H1 (cell line): ENCODE measurements around the gene INPPL1. TPM values are rescaled to one million over a fixed set of nuclear protein-coding genes. Genes with fewer than 3 reads are reported as not detected.

Experiments used
- CTBP2 ChIP-seq: IDR thresholded peaks from 2 replicates; pipeline ENCODE4 v1.7.0; 2011; ENCODE audit warnings: borderline replicate concordance, mild to moderate bottlenecking, moderate library complexity, mixed read lengths, low read length; ENCODE audit not compliant: insufficient read depth, insufficient read length
- JUN ChIP-seq: IDR thresholded peaks from 2 replicates; pipeline ENCODE4 v1.6.1; 2011; ENCODE audit warnings: low read depth, mild to moderate bottlenecking, improper control_type of control experiment, low read length
- MAX ChIP-seq: IDR thresholded peaks from 2 replicates; pipeline ENCODE4 v1.6.1; 2012; ENCODE audit warnings: inconsistent platforms
- NANOG ChIP-seq: IDR thresholded peaks from 2 replicates; pipeline ENCODE4 v1.6.1; 2011; ENCODE audit warnings: low read length, low read depth, mild to moderate bottlenecking, inconsistent platforms; ENCODE audit not compliant: insufficient read depth, poor library complexity, severe bottlenecking
- POLR2A ChIP-seq, 2 experiments: IDR thresholded peaks; 1 replicate in 1 of 2; 2 replicates in 1 of 2; pipeline ENCODE4 v1.6.1; 2011; ENCODE audit warnings: low read depth in 2 of 2, low read length in 2 of 2, mild to moderate bottlenecking in 2 of 2; ENCODE audit errors: control extremely low read depth in 1 of 2
- SP4 ChIP-seq: IDR thresholded peaks from 2 replicates; pipeline ENCODE4 v1.6.1; 2012; ENCODE audit warnings: low read length, inconsistent platforms
- SUZ12 ChIP-seq: fragments of 200-600 bp; sonication (generic); IDR thresholded peaks from 2 replicates; pipeline ENCODE4 v1.6.1; 2012; ENCODE audit warnings: mild to moderate bottlenecking, inconsistent platforms, low read length, moderate library complexity, mixed read lengths
- TAF7 ChIP-seq: optimal IDR thresholded peaks from 2 replicates; pipeline ENCODE3; 2011; ENCODE audit warnings: low read depth, mild to moderate bottlenecking, inconsistent platforms, low read length, moderate library complexity, borderline replicate concordance
- polyA plus RNA-seq, 7 experiments: library from polyadenylated mRNA; depleted of rRNA in 3 of 7; stranded (reverse) in 5 of 7; unstranded in 2 of 7; fragments of >200 nt in 5 of 7; fragments of 200-250 nt in 2 of 7; gene quantifications; 1 replicate in 5 of 7; 2 replicates in 1 of 7; 4 replicates in 1 of 7; pipeline versions ENCODE4 v1.2.1 to v1.2.3, GENCODE V29; 2011 to 2013; ENCODE audit warnings: missing spikeins in 2 of 7, mixed read lengths in 2 of 7
- total RNA-seq: library from RNA; stranded (reverse); fragmentation: NEBNext Ultra II Directional; extraction: Animal tissue kit (Norgen Biotek cat#: 25700); gene quantifications from 2 replicates; pipeline ENCODE4 v1.2.1, GENCODE V29; 2021
- TF ChIP-seq, protein P1 (sequence below): fragments of 300-600 bp; sonication (generic); IDR thresholded peaks from 2 replicates; pipeline ENCODE4 v1.7.1; 2012; ENCODE audit warnings: low read length, moderate library complexity, mild to moderate bottlenecking, inconsistent platforms; ENCODE audit not compliant: insufficient replicate concordance

The INPPL1 gene
- total and polyA plus RNA-seq, 2 of the 8 experiments (the other 6 are each of a cell fraction or from before 2014, with no cell fraction given): 54.5 to 79.5 TPM

DNA sequence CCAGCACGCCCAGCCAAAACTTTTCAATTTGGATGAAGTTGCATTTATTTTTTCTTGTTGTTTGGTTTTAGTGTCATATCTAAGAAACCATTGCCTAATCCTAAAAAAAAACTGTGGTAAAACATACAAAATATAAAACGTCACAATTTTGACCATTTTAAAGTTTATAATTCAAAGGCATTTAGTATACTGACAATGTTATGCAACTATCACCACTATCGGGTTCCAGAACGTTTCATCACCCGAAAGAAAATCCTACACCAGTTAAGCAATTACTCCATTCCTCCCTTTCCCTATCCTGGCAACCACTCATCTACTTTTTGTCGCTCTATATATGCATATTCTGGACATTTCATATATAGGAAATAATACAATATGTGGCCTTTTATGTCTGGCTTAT, 49.9 kb downstream of the INPPL1 start (continued):
- TF ChIP-seq, protein P1, sequence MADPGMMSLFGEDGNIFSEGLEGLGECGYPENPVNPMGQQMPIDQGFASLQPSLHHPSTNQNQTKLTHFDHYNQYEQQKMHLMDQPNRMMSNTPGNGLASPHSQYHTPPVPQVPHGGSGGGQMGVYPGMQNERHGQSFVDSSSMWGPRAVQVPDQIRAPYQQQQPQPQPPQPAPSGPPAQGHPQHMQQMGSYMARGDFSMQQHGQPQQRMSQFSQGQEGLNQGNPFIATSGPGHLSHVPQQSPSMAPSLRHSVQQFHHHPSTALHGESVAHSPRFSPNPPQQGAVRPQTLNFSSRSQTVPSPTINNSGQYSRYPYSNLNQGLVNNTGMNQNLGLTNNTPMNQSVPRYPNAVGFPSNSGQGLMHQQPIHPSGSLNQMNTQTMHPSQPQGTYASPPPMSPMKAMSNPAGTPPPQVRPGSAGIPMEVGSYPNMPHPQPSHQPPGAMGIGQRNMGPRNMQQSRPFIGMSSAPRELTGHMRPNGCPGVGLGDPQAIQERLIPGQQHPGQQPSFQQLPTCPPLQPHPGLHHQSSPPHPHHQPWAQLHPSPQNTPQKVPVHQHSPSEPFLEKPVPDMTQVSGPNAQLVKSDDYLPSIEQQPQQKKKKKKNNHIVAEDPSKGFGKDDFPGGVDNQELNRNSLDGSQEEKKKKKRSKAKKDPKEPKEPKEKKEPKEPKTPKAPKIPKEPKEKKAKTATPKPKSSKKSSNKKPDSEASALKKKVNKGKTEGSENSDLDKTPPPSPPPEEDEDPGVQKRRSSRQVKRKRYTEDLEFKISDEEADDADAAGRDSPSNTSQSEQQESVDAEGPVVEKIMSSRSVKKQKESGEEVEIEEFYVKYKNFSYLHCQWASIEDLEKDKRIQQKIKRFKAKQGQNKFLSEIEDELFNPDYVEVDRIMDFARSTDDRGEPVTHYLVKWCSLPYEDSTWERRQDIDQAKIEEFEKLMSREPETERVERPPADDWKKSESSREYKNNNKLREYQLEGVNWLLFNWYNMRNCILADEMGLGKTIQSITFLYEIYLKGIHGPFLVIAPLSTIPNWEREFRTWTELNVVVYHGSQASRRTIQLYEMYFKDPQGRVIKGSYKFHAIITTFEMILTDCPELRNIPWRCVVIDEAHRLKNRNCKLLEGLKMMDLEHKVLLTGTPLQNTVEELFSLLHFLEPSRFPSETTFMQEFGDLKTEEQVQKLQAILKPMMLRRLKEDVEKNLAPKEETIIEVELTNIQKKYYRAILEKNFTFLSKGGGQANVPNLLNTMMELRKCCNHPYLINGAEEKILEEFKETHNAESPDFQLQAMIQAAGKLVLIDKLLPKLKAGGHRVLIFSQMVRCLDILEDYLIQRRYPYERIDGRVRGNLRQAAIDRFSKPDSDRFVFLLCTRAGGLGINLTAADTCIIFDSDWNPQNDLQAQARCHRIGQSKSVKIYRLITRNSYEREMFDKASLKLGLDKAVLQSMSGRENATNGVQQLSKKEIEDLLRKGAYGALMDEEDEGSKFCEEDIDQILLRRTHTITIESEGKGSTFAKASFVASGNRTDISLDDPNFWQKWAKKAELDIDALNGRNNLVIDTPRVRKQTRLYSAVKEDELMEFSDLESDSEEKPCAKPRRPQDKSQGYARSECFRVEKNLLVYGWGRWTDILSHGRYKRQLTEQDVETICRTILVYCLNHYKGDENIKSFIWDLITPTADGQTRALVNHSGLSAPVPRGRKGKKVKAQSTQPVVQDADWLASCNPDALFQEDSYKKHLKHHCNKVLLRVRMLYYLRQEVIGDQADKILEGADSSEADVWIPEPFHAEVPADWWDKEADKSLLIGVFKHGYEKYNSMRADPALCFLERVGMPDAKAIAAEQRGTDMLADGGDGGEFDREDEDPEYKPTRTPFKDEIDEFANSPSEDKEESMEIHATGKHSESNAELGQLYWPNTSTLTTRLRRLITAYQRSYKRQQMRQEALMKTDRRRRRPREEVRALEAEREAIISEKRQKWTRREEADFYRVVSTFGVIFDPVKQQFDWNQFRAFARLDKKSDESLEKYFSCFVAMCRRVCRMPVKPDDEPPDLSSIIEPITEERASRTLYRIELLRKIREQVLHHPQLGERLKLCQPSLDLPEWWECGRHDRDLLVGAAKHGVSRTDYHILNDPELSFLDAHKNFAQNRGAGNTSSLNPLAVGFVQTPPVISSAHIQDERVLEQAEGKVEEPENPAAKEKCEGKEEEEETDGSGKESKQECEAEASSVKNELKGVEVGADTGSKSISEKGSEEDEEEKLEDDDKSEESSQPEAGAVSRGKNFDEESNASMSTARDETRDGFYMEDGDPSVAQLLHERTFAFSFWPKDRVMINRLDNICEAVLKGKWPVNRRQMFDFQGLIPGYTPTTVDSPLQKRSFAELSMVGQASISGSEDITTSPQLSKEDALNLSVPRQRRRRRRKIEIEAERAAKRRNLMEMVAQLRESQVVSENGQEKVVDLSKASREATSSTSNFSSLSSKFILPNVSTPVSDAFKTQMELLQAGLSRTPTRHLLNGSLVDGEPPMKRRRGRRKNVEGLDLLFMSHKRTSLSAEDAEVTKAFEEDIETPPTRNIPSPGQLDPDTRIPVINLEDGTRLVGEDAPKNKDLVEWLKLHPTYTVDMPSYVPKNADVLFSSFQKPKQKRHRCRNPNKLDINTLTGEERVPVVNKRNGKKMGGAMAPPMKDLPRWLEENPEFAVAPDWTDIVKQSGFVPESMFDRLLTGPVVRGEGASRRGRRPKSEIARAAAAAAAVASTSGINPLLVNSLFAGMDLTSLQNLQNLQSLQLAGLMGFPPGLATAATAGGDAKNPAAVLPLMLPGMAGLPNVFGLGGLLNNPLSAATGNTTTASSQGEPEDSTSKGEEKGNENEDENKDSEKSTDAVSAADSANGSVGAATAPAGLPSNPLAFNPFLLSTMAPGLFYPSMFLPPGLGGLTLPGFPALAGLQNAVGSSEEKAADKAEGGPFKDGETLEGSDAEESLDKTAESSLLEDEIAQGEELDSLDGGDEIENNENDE: no peak
- TF ChIP-seq SP4 (no peak), SUZ12 (no peak), TAF7 (no peak), JUN (no peak), CTBP2 (no peak), NANOG (no peak), POLR2A (IDR thresholded peaks at IDR 0.05; ENCODE audit: control extremely low read depth in 1 of 2, low read depth in 2 of 2, low read length in 2 of 2) (no peak), MAX (no peak)
